SU-DHL-6 (cell line): ENCODE results near the gene COL23A1.

Experiments used
- EZH2phosphoT487 ChIP-seq: fragments of 200-600 bp; sonication (generic), shearing (Covaris generic); conservative IDR thresholded peaks from 2 replicates; pipeline ENCODE4 v1.6.1; 2018; ENCODE audit warnings: mild to moderate bottlenecking, antibody characterized with exemption, low read length, moderate library complexity, mixed read lengths
- TF ChIP-seq, protein P1 (sequence below): fragments of 200-600 bp; sonication (generic); IDR thresholded peaks from one replicate; pipeline ENCODE4 v1.5.1; 2017; ENCODE audit warnings: antibody characterized with exemption, mild to moderate bottlenecking, low read length, moderate library complexity; ENCODE audit not compliant: insufficient read depth, poor library complexity, severe bottlenecking

DNA sequence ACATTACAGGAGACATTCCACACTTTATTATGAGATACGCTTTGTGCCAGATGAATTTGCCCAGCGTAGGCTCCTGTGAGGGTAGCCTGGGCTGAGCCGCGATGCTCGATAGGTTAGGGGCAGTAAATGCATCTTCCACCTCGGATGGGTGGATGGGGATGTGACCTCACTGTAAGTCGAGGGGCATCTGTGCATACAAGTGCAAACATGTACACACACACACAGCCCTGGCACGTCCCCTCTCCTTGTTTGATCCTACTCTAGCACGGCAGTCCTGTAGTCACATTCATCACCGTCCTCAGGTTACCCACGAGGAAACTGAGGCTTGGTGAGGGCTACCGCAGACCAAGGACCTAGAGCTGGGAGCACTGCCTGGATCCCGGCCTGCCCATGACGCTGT lies 166.8 kb downstream of the COL23A1 start:
- TF ChIP-seq, protein P1, sequence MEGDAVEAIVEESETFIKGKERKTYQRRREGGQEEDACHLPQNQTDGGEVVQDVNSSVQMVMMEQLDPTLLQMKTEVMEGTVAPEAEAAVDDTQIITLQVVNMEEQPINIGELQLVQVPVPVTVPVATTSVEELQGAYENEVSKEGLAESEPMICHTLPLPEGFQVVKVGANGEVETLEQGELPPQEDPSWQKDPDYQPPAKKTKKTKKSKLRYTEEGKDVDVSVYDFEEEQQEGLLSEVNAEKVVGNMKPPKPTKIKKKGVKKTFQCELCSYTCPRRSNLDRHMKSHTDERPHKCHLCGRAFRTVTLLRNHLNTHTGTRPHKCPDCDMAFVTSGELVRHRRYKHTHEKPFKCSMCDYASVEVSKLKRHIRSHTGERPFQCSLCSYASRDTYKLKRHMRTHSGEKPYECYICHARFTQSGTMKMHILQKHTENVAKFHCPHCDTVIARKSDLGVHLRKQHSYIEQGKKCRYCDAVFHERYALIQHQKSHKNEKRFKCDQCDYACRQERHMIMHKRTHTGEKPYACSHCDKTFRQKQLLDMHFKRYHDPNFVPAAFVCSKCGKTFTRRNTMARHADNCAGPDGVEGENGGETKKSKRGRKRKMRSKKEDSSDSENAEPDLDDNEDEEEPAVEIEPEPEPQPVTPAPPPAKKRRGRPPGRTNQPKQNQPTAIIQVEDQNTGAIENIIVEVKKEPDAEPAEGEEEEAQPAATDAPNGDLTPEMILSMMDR = no peak
- TF ChIP-seq EZH2phosphoT487 = no peak
